Vagina (tissue), 2 donors: ENCODE measurements around the gene PRXL2A. TPM values are rescaled to one million over a fixed set of nuclear protein-coding genes. Genes with fewer than 3 reads are reported as not detected.

Source experiments
- DNase-seq, 2 donors: peaks; one replicate each; pipeline ENCODE4 v3.0.0-alpha.2; 2017; ENCODE audit errors: extremely low spot score in 2 of 2
- H3K27ac ChIP-seq: fragments of 200-600 bp; sonication (generic); one replicate; pipeline ENCODE4 v1.5.1; 2019
- H3K27me3 ChIP-seq: fragments of 200-600 bp; sonication (generic); one replicate; pipeline ENCODE4 v1.5.1; 2019
- H3K36me3 ChIP-seq, 2 donors: fragments of 200-600 bp; sonication (generic); one replicate each; pipeline ENCODE4 v1.5.1; 2017 to 2019
- H3K4me1 ChIP-seq: fragments of 200-600 bp; sonication (generic); one replicate; pipeline ENCODE4 v1.5.1; 2019
- H3K4me3 ChIP-seq, 2 donors: fragments of 200-600 bp; sonication (generic); 1 replicate in 1 of 2; 2 replicates in 1 of 2; pipeline ENCODE4 v1.5.1; 2016 to 2019
- H3K9me3 ChIP-seq: fragments of 200-600 bp; sonication (generic); one replicate; pipeline ENCODE4 v1.5.1; 2019
- CTCF ChIP-seq, 3 experiments: fragments of 450-650 bp in 2 of 3; fragments of 200-600 bp in 1 of 3; sonication (generic) in 1 of 3; IDR thresholded peaks; one replicate each; pipeline ENCODE4 v1.5.1; 2017 to 2019; ENCODE audit warnings: antibody characterized with exemption in 3 of 3, mild to moderate bottlenecking in 2 of 3, moderate library complexity in 2 of 3
- POLR2A ChIP-seq, 2 donors: fragments of 450-650 bp; IDR thresholded peaks; one replicate each; pipeline ENCODE4 v1.6.1; 2017; ENCODE audit warnings: antibody characterized with exemption in 2 of 2, mild to moderate bottlenecking in 2 of 2, moderate library complexity in 2 of 2
- POLR2AphosphoS5 ChIP-seq, 2 donors: sonication (generic); formaldehyde crosslinking; IDR thresholded peaks; one replicate each; pipeline ENCODE4 v1.9.0; 2017; ENCODE audit warnings: antibody characterized with exemption in 2 of 2, mild to moderate bottlenecking in 2 of 2, low read depth in 1 of 2; ENCODE audit not compliant: insufficient read depth in 1 of 2
- intact Hi-C: fragments of 100-400 bp; cut with DNase I; formaldehyde crosslinking; loops from one replicate; pipeline ENCODE4 v1.15.1; 2023
- total RNA-seq: library from RNA; depleted of rRNA; stranded (reverse); fragments of >200 nt; gene quantifications from one replicate; pipeline ENCODE4 v1.2.3, GENCODE V29; 2016

The PRXL2A gene
- total RNA-seq, 1 donor from 2014 or later = 62.4 TPM

GRCh38 chr10:80470266-80470665, 61.9 kb downstream of the PRXL2A start:
- no peaks in the 10 kb centered on the region for H3K27me3 ChIP-seq
- peak overlapping the region; percentile 89 for H3K27ac ChIP-seq
- TF ChIP-seq CTCF (IDR thresholded peaks at IDR 0.05) = no peak
- no peak for TF ChIP-seq POLR2A (IDR thresholded peaks at IDR 0.05)
- TF ChIP-seq POLR2AphosphoS5 (IDR thresholded peaks at IDR 0.05; ENCODE audit: insufficient read depth in 1 of 2, low read depth in 1 of 2) = no peak
- H3K36me3 ChIP-seq = peaks cover 0 to 15% of the 10 kb centered on the region in 2 donors
- peaks cover 100% of the 10 kb centered on the region for H3K4me1 ChIP-seq
- no peaks in the 10 kb centered on the region for H3K9me3 ChIP-seq
- no peak for DNase-seq
- intact Hi-C loops = no loop called here
- no peak overlapping the region for H3K4me3 ChIP-seq

GRCh38 chr10:80471001-80471400, 62.6 kb downstream of the PRXL2A start:
- no peak for DNase-seq
- no peak for TF ChIP-seq POLR2AphosphoS5 (IDR thresholded peaks at IDR 0.05; ENCODE audit: insufficient read depth in 1 of 2, low read depth in 1 of 2)
- TF ChIP-seq POLR2A (IDR thresholded peaks at IDR 0.05) = no peak
- TF ChIP-seq CTCF (IDR thresholded peaks at IDR 0.05) = no peak
- intact Hi-C loops = no loop called here
- no peaks in the 10 kb centered on the region for H3K9me3 ChIP-seq
- no peak overlapping the region for H3K4me3 ChIP-seq
- H3K36me3 ChIP-seq = peaks cover 0 to 15% of the 10 kb centered on the region in 2 donors
- H3K27ac ChIP-seq = peak overlapping the region; percentile 89
- H3K27me3 ChIP-seq = no peaks in the 10 kb centered on the region
- H3K4me1 ChIP-seq = peaks cover 100% of the 10 kb centered on the region

GRCh38 chr10:80471715-80472233, 63.4 kb downstream of the PRXL2A start:
- no peak for DNase-seq
- peak overlapping the region; percentile 89 for H3K27ac ChIP-seq
- TF ChIP-seq POLR2A (IDR thresholded peaks at IDR 0.05) (no peak), CTCF (IDR thresholded peaks at IDR 0.05) (no peak), POLR2AphosphoS5 (IDR thresholded peaks at IDR 0.05; ENCODE audit: insufficient read depth in 1 of 2, low read depth in 1 of 2) (no peak)
- no peak overlapping the region for H3K4me3 ChIP-seq
- no peaks in the 10 kb centered on the region for H3K9me3 ChIP-seq
- no peaks in the 10 kb centered on the region for H3K27me3 ChIP-seq
- intact Hi-C loops = no loop called here
- H3K36me3 ChIP-seq = peaks cover 0 to 15% of the 10 kb centered on the region in 2 donors
- H3K4me1 ChIP-seq = peaks cover 94% of the 10 kb centered on the region

GRCh38 chr10:80472234-80473095, 64.1 kb downstream of the PRXL2A start:
- no peak for DNase-seq
- Histone ChIP-seq H3K36me3 (peaks cover 0 to 15% of the 10 kb centered on the region in 2 donors), H3K9me3 (no peaks in the 10 kb centered on the region), H3K4me1 (peaks cover 94% of the 10 kb centered on the region), H3K4me3 (no peak overlapping the region), H3K27me3 (no peaks in the 10 kb centered on the region), H3K27ac (peak overlapping the region; percentile 89)
- TF ChIP-seq CTCF (IDR thresholded peaks at IDR 0.05) (no peak), POLR2AphosphoS5 (IDR thresholded peaks at IDR 0.05; ENCODE audit: insufficient read depth in 1 of 2, low read depth in 1 of 2) (no peak), POLR2A (IDR thresholded peaks at IDR 0.05) (no peak)
- intact Hi-C loops = no loop called here
